K562 (cell line): ENCODE results near the gene SAFB. TPM values are rescaled to one million over a fixed set of nuclear protein-coding genes. Genes with fewer than 3 reads are reported as not detected.

Experiments
- BCLAF1 ChIP-seq, 2 experiments: fragments of 450-650 bp in 1 of 2; IDR thresholded peaks; 2 replicates each; pipeline ENCODE4 v1.6.1; 2011 to 2017; ENCODE audit warnings: low read depth in 2 of 2, antibody characterized with exemption in 1 of 2, borderline replicate concordance in 1 of 2, low read length in 1 of 2, mild to moderate bottlenecking in 1 of 2, mixed read lengths in 1 of 2; ENCODE audit not compliant: control insufficient read depth in 1 of 2
- CBFB ChIP-seq: sonication (generic); formaldehyde crosslinking; IDR thresholded peaks from 2 replicates; pipeline ENCODE4 v1.4.0; 2020; ENCODE audit warnings: mild to moderate bottlenecking, missing genetic modification reagents
- CBX3 ChIP-seq, 2 experiments: IDR thresholded peaks; 1 replicate in 1 of 2; 2 replicates in 1 of 2; pipeline ENCODE4 v1.6.1; 2012; ENCODE audit warnings: inconsistent platforms in 2 of 2, low read length in 2 of 2, borderline replicate concordance in 1 of 2, control low read depth in 1 of 2
- GATA2 ChIP-seq: sonication (generic); formaldehyde crosslinking; IDR thresholded peaks from 2 replicates; pipeline ENCODE4 v1.4.0; 2020; ENCODE audit warnings: mild to moderate bottlenecking, missing genetic modification reagents
- MAZ ChIP-seq, 2 experiments: fragments of 450-650 bp in 1 of 2; sonication (generic) in 1 of 2; formaldehyde crosslinking; IDR thresholded peaks in 1 of 2; conservative IDR thresholded peaks in 1 of 2; 2 replicates each; pipeline versions ENCODE4 v1.4.0 to v1.5.0; 2020; ENCODE audit warnings: mild to moderate bottlenecking in 1 of 2, missing genetic modification reagents in 1 of 2
- NCOA4 ChIP-seq: fragments of 450-650 bp; IDR thresholded peaks from 2 replicates; pipeline ENCODE4 v1.6.1; 2018; ENCODE audit warnings: mild to moderate bottlenecking; ENCODE audit not compliant: partially characterized antibody
- NFRKB ChIP-seq: fragments of 450-650 bp; IDR thresholded peaks from 2 replicates; pipeline ENCODE4 v1.6.1; 2016; ENCODE audit warnings: low read depth
- NKRF ChIP-seq: fragments of 450-650 bp; IDR thresholded peaks from 2 replicates; pipeline ENCODE4 v1.6.1; 2016; ENCODE audit warnings: borderline replicate concordance
- PKNOX1 ChIP-seq: fragments of 450-650 bp; IDR thresholded peaks from 2 replicates; pipeline ENCODE4 v1.6.1; 2016
- PML ChIP-seq: IDR thresholded peaks from 2 replicates; pipeline ENCODE4 v1.6.1; 2012; ENCODE audit warnings: low read length, inconsistent platforms
- PTTG1 ChIP-seq: fragments of 450-650 bp; IDR thresholded peaks from 2 replicates; pipeline ENCODE4 v1.6.1; 2016; ENCODE audit warnings: low read depth, mild to moderate bottlenecking, missing genetic modification characterization, missing compliant biosample characterization
- RBFOX2 ChIP-seq: fragments of 200-400 bp; formaldehyde crosslinking; IDR thresholded peaks from 2 replicates; pipeline ENCODE4 v1.6.1; 2017; ENCODE audit warnings: low read depth, mild to moderate bottlenecking, low read length, moderate library complexity
- RBM17 ChIP-seq: fragments of 200-400 bp; formaldehyde crosslinking; IDR thresholded peaks from 2 replicates; pipeline ENCODE4 v1.6.1; 2017; ENCODE audit warnings: low read depth, mild to moderate bottlenecking, low read length, borderline replicate concordance
- SMAD2 ChIP-seq: fragments of 150-350 bp; IDR thresholded peaks from 2 replicates; pipeline ENCODE4 v1.6.1; 2014; ENCODE audit warnings: low read depth, mild to moderate bottlenecking, low read length
- SMAD3 ChIP-seq: fragments of 450-650 bp; formaldehyde crosslinking; conservative IDR thresholded peaks from 2 replicates; pipeline ENCODE4 v1.4.0; 2020; ENCODE audit warnings: mild to moderate bottlenecking
- THAP7 ChIP-seq: fragments of 250-450 bp; sonication (Bioruptor Pico); IDR thresholded peaks from 2 replicates; pipeline ENCODE4 v1.5.0; 2021
- ZBTB1 ChIP-seq: sonication (generic); formaldehyde crosslinking; IDR thresholded peaks from 2 replicates; pipeline ENCODE4 v1.8.1; 2023; ENCODE audit warnings: missing genetic modification reagents, low read depth, mild to moderate bottlenecking, borderline replicate concordance
- ZNF324 ChIP-seq: fragments of 250-450 bp; sonication (Bioruptor Pico); IDR thresholded peaks from 2 replicates; pipeline ENCODE4 v1.4.0; 2020; ENCODE audit warnings: mild to moderate bottlenecking
- ZNF583 ChIP-seq: fragments of 250-450 bp; sonication (Bioruptor Pico); IDR thresholded peaks from 2 replicates; pipeline ENCODE4 v1.4.0; 2020
- ZNF830 ChIP-seq: fragments of 250-450 bp; sonication (Bioruptor Pico); IDR thresholded peaks from 2 replicates; pipeline ENCODE4 v1.5.0; 2021; ENCODE audit warnings: mild to moderate bottlenecking
- polyA plus RNA-seq, 8 experiments: library from polyadenylated mRNA; depleted of rRNA in 4 of 8; stranded (reverse) in 5 of 8; unstranded in 3 of 8; fragments of >200 nt; fragmentation: Nextera tagmentation in 2 of 8; fragmentation: Illumina TruSeq in 1 of 8; extraction: Ambion mirVana in 2 of 8; extraction: Trizol in 1 of 8; gene quantifications; 2 replicates each; pipeline versions ENCODE4 v1.2.1 to v1.2.3, GENCODE V29; 2011 to 2014; ENCODE audit warnings: inconsistent platforms in 1 of 8, missing spikeins in 1 of 8
- total RNA-seq, 7 experiments: library from RNA; depleted of rRNA in 6 of 7; stranded (reverse); fragments of >200 nt in 6 of 7; fragmentation: Illumina TruSeq in 2 of 7; extraction: Trizol in 2 of 7; gene quantifications; 2 replicates each; pipeline versions ENCODE4 v1.2.1 to v1.2.3, GENCODE V29; 2011 to 2021; ENCODE audit warnings: low replicate concordance in 1 of 7

SAFB gene
- total and polyA plus RNA-seq, 9 of the 15 experiments (the other 6 are each of a cell fraction or from before 2014, with no cell fraction given): 1.1 to 151 (median 83.1) TPM

GRCh38 chr19:5690125-5690954, 67.5 kb downstream of the SAFB start, which contains the start of gene RPL36 (continued):
- TF ChIP-seq RBM17 (no peak), PML (peak; percentile 94), CBFB (CRISPR knock-in tag) (peak; percentile 84; the same call in 1 of the 2 replicates), RBFOX2 (peak; percentile 96), ZNF324 (CRISPR knock-in tag) (peak; percentile 7; the same call in 1 of the 2 replicates), ZBTB1 (CRISPR knock-in tag) (0 out of 2 replicates have a peak, but pooled peaks have one; percentile 63), CBX3 (IDR thresholded peaks at IDR 0.05; ENCODE audit: borderline replicate concordance in 1 of 2, low read length in 2 of 2) (no peak), MAZ (CRISPR knock-in tag; conservative IDR thresholded peaks at IDR 0.05 in 1 of 2, IDR thresholded peaks at IDR 0.05 in 1 of 2) (peak; percentile 80 to 87), GATA2 (no peak), ZNF830 (CRISPR knock-in tag) (peak; percentile 68; the same call in 1 of the 2 replicates), NFRKB (peak; percentile 76), SMAD3 (peak; percentile 60; the same call in 1 of the 2 replicates), PKNOX1 (no peak), SMAD2 (no peak), NCOA4 (no peak), THAP7 (CRISPR knock-in tag) (no peak), BCLAF1 (IDR thresholded peaks at IDR 0.05; ENCODE audit: borderline replicate concordance in 1 of 2, control insufficient read depth in 1 of 2, low read depth in 2 of 2, low read length in 1 of 2) (peak in 1 of 2 experiments; percentile 57; a peak in 1 of 4 replicates), NKRF (peak; percentile 79), ZNF583 (peak; percentile 59; the same call in 1 of the 2 replicates), PTTG1 (tag) (no peak)
